Liver (tissue), 9 donors: ENCODE results near the gene SUPT16H. TPM values are rescaled to one million over a fixed set of nuclear protein-coding genes. Genes with fewer than 3 reads are reported as not detected.
A peak's percentile ranks its signal among the peaks of the same experiment; 100 is the strongest.

ENCODE experiments used
- DNase-seq: peaks from one replicate; pipeline ENCODE4 v3.0.0-alpha.2; 2017; ENCODE audit warnings: low spot score
- H3K27ac ChIP-seq, 2 donors: one replicate each; pipeline ENCODE4 v1.7.0; 2013; ENCODE audit warnings: inconsistent platforms in 2 of 2, low read length in 2 of 2, control low read depth in 1 of 2, low read depth in 1 of 2, mild to moderate bottlenecking in 1 of 2
- H3K27me3 ChIP-seq, 4 donors: one replicate each; pipeline versions ENCODE4 v1.6.1 to v1.7.0; 2013; ENCODE audit warnings: low read length in 3 of 4, inconsistent platforms in 1 of 4, mild to moderate bottlenecking in 1 of 4, moderate library complexity in 1 of 4; ENCODE audit not compliant: control insufficient read depth in 4 of 4, insufficient read depth in 4 of 4
- H3K36me3 ChIP-seq, 4 donors: one replicate each; pipeline versions ENCODE4 v1.6.1 to v1.7.0; 2013; ENCODE audit warnings: low read length in 3 of 4, mild to moderate bottlenecking in 3 of 4, low read depth in 1 of 4, moderate library complexity in 1 of 4; ENCODE audit not compliant: control insufficient read depth in 4 of 4, insufficient read depth in 3 of 4
- H3K4me1 ChIP-seq, 4 donors: one replicate each; pipeline versions ENCODE4 v1.6.1 to v1.7.0; 2013; ENCODE audit warnings: low read length in 3 of 4, mild to moderate bottlenecking in 3 of 4, moderate library complexity in 1 of 4; ENCODE audit not compliant: control insufficient read depth in 4 of 4, insufficient read depth in 4 of 4
- H3K4me3 ChIP-seq, 3 donors: one replicate each; pipeline versions ENCODE4 v1.6.1 to v1.7.0; 2013; ENCODE audit warnings: low read length in 3 of 3, control low read depth in 1 of 3, low read depth in 1 of 3, mild to moderate bottlenecking in 1 of 3
- H3K9ac ChIP-seq, 2 donors: one replicate each; pipeline ENCODE4 v1.7.0; 2013; ENCODE audit warnings: low read length in 2 of 2, mild to moderate bottlenecking in 2 of 2, moderate library complexity in 2 of 2, control low read depth in 1 of 2, low read depth in 1 of 2
- H3K9me3 ChIP-seq, 4 donors: one replicate each; pipeline versions ENCODE4 v1.6.1 to v1.7.0; 2013; ENCODE audit warnings: low read length in 3 of 4; ENCODE audit not compliant: control insufficient read depth in 4 of 4
- ATF3 ChIP-seq: IDR thresholded peaks from 2 replicates; pipeline ENCODE4 v1.6.1; 2016; ENCODE audit warnings: antibody characterized with exemption
- CTCF ChIP-seq: fragments of 150-350 bp; IDR thresholded peaks from 2 replicates; pipeline ENCODE4 v1.5.1; 2017; ENCODE audit warnings: improper control_type of control experiment, low read depth, low read length; ENCODE audit not compliant: missing input control
- EGR1 ChIP-seq, 2 donors: IDR thresholded peaks; 2 replicates each; pipeline ENCODE4 v1.6.1; 2016 to 2018; ENCODE audit warnings: antibody characterized with exemption in 2 of 2, low read depth in 2 of 2
- FOXA1 ChIP-seq: IDR thresholded peaks from 2 replicates; pipeline ENCODE4 v1.6.1; 2016; ENCODE audit warnings: antibody characterized with exemption
- FOXA2 ChIP-seq: IDR thresholded peaks from 2 replicates; pipeline ENCODE4 v1.6.1; 2016; ENCODE audit warnings: antibody characterized with exemption
- GABPA ChIP-seq, 2 donors: IDR thresholded peaks in 1 of 2; conservative IDR thresholded peaks in 1 of 2; 2 replicates each; pipeline ENCODE4 v1.6.1; 2016; ENCODE audit warnings: antibody characterized with exemption in 2 of 2, mild to moderate bottlenecking in 1 of 2, moderate library complexity in 1 of 2
- HNF4A ChIP-seq, 2 donors: conservative IDR thresholded peaks; 2 replicates each; pipeline ENCODE4 v1.6.1; 2016; ENCODE audit warnings: antibody characterized with exemption in 2 of 2, mild to moderate bottlenecking in 2 of 2
- HNF4G ChIP-seq: IDR thresholded peaks from 2 replicates; pipeline ENCODE4 v1.6.1; 2016; ENCODE audit warnings: antibody characterized with exemption
- JUND ChIP-seq, 2 donors: IDR thresholded peaks; 2 replicates each; pipeline ENCODE4 v1.6.1; 2016; ENCODE audit warnings: antibody characterized with exemption in 2 of 2
- MAX ChIP-seq: IDR thresholded peaks from 2 replicates; pipeline ENCODE4 v1.6.1; 2016; ENCODE audit warnings: antibody characterized with exemption
- NR2F2 ChIP-seq: IDR thresholded peaks from 2 replicates; pipeline ENCODE4 v1.6.1; 2016; ENCODE audit warnings: antibody characterized with exemption
- RAD21 ChIP-seq, 2 donors: IDR thresholded peaks; 2 replicates each; pipeline ENCODE4 v1.6.1; 2016; ENCODE audit warnings: antibody characterized with exemption in 2 of 2, mild to moderate bottlenecking in 2 of 2
- REST ChIP-seq: IDR thresholded peaks from 2 replicates; pipeline ENCODE4 v1.6.1; 2016; ENCODE audit warnings: antibody characterized with exemption, mild to moderate bottlenecking
- RXRA ChIP-seq, 2 donors: IDR thresholded peaks; 2 replicates each; pipeline ENCODE4 v1.6.1; 2017 to 2018; ENCODE audit warnings: antibody characterized with exemption in 2 of 2, mild to moderate bottlenecking in 1 of 2
- SP1 ChIP-seq: IDR thresholded peaks from 2 replicates; pipeline ENCODE4 v1.6.1; 2018; ENCODE audit warnings: antibody characterized with exemption, mild to moderate bottlenecking
- TAF1 ChIP-seq: conservative IDR thresholded peaks from 2 replicates; pipeline ENCODE4 v1.6.1; 2016; ENCODE audit warnings: antibody characterized with exemption, mild to moderate bottlenecking
- YY1 ChIP-seq: IDR thresholded peaks from 2 replicates; pipeline ENCODE4 v1.6.1; 2016; ENCODE audit warnings: antibody characterized with exemption, mild to moderate bottlenecking
- WGBS: extraction: QIAGEN DNeasy Blood & Tissue Kit; methylation state at CpG from one replicate; pipeline ENCODE4 v1.1.7; 2013; 5-methylcytosine and 5-hydroxymethylcytosine counted together
- polyA plus RNA-seq, 2 donors: library from polyadenylated mRNA; stranded (reverse) in 1 of 2; unstranded in 1 of 2; fragments of 200-250 nt in 1 of 2; fragments of >200 nt in 1 of 2; fragmentation: Nextera tagmentation in 1 of 2; extraction: Ambion mirVana in 1 of 2; gene quantifications; one replicate each; pipeline versions ENCODE4 v1.2.1 to v1.2.3, GENCODE V29; 2013 to 2015
- total RNA-seq, 2 donors: library from RNA; depleted of rRNA; stranded (reverse); fragments of >200 nt; gene quantifications; one replicate each; pipeline ENCODE4 v1.2.3, GENCODE V29; 2014
- TF ChIP-seq, protein P1 (sequence below): IDR thresholded peaks from 2 replicates; pipeline ENCODE4 v1.6.1; 2016; ENCODE audit warnings: antibody characterized with exemption
- donor health status: healthy.
- donor health status: healthy.
- donor health status: healthy.
- donor health status: healthy.
- donor health status: healthy.

SUPT16H gene
- total and polyA plus RNA-seq, 4 donors = 18.6 to 51.6 (median 23.9) TPM

- peaks cover 16 to 86% (median 82%) of the 10 kb centered on the region in 4 donors for H3K36me3 ChIP-seq
- no peak overlapping the region for H3K9ac ChIP-seq
- H3K9me3 ChIP-seq = no peaks in the 10 kb centered on the region
- H3K4me1 ChIP-seq = no peaks in the 10 kb centered on the region
- peak in 1 of 2 donors; percentile 8 for TF ChIP-seq HNF4A (conservative IDR thresholded peaks at IDR 0.05)
- no peak for TF ChIP-seq FOXA1
- DNase-seq = no peak
- no peak overlapping the region for H3K27ac ChIP-seq
- H3K27me3 ChIP-seq = no peaks in the 10 kb centered on the region
- H3K4me3 ChIP-seq = no peak overlapping the region
Observed at GRCh38 chr14:21406213-21406612, 22.4 kb upstream of the SUPT16H start.

DNA sequence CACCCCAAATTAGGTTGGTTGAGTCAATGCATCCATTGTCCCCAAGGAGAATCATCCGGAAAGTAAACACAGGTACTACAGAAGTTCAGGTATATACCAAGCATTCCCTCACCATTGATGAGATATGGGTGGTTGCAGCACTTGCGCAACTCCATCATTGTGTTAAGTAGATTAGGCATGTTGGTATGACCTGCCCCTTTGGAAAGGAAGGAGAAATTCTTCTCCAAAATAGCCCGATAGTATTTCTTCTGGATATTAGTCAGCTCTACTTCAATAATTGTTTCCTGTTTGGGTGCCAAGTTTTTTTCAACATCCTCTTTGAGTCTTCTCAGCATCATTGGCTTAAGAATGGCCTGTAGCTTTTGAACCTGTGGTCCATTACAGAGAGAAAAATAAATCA is 21.3 kb upstream of the SUPT16H start:
- Histone ChIP-seq H3K4me3 (no peak overlapping the region), H3K36me3 (peaks cover 18 to 90% (median 83%) of the 10 kb centered on the region in 4 donors), H3K9me3 (no peaks in the 10 kb centered on the region), H3K4me1 (no peaks in the 10 kb centered on the region), H3K27ac (no peak overlapping the region), H3K27me3 (no peaks in the 10 kb centered on the region), H3K9ac (no peak overlapping the region)
- 86% methylated on average over 3 of the region's 3 CpGs for WGBS
- TF ChIP-seq GABPA (IDR thresholded peaks at IDR 0.05 in 1 of 2, conservative IDR thresholded peaks at IDR 0.05 in 1 of 2) = no peak
- no peak for TF ChIP-seq RXRA (IDR thresholded peaks at IDR 0.05)
- no peak for TF ChIP-seq TAF1
- DNase-seq = no peak

GRCh38 chr14:21399311-21399870 is 15.6 kb upstream of the SUPT16H start:
- Histone ChIP-seq H3K9ac (no peak overlapping the region), H3K27me3 (no peaks in the 10 kb centered on the region), H3K4me1 (no peaks in the 10 kb centered on the region), H3K9me3 (no peaks in the 10 kb centered on the region), H3K27ac (no peak overlapping the region), H3K4me3 (no peak overlapping the region), H3K36me3 (peaks cover 27 to 88% (median 79%) of the 10 kb centered on the region in 4 donors)
- WGBS = over 99% methylated on average over 5 of the region's 5 CpGs
- no peak for DNase-seq
- TF ChIP-seq FOXA1 (no peak), GABPA (IDR thresholded peaks at IDR 0.05 in 1 of 2, conservative IDR thresholded peaks at IDR 0.05 in 1 of 2) (no peak), RAD21 (IDR thresholded peaks at IDR 0.05) (no peak), CTCF (no peak), YY1 (no peak), SP1 (no peak), TAF1 (no peak), REST (no peak), ATF3 (no peak), MAX (no peak), HNF4G (no peak), NR2F2 (no peak), EGR1 (IDR thresholded peaks at IDR 0.05; ENCODE audit: low read depth in 2 of 2) (no peak), HNF4A (conservative IDR thresholded peaks at IDR 0.05) (no peak), FOXA2 (no peak), JUND (IDR thresholded peaks at IDR 0.05) (no peak)
- TF ChIP-seq, protein P1, sequence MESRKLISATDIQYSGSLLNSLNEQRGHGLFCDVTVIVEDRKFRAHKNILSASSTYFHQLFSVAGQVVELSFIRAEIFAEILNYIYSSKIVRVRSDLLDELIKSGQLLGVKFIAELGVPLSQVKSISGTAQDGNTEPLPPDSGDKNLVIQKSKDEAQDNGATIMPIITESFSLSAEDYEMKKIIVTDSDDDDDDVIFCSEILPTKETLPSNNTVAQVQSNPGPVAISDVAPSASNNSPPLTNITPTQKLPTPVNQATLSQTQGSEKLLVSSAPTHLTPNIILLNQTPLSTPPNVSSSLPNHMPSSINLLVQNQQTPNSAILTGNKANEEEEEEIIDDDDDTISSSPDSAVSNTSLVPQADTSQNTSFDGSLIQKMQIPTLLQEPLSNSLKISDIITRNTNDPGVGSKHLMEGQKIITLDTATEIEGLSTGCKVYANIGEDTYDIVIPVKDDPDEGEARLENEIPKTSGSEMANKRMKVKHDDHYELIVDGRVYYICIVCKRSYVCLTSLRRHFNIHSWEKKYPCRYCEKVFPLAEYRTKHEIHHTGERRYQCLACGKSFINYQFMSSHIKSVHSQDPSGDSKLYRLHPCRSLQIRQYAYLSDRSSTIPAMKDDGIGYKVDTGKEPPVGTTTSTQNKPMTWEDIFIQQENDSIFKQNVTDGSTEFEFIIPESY = no peak
